NCI-H1048 (cell line): ENCODE data around the gene ADD2.

ENCODE experiments used
- DNase-seq: peaks from one replicate; lab custom pipeline; 2025; lab: John Stamatoyannopoulos, UW

ADD2 gene

DNA sequence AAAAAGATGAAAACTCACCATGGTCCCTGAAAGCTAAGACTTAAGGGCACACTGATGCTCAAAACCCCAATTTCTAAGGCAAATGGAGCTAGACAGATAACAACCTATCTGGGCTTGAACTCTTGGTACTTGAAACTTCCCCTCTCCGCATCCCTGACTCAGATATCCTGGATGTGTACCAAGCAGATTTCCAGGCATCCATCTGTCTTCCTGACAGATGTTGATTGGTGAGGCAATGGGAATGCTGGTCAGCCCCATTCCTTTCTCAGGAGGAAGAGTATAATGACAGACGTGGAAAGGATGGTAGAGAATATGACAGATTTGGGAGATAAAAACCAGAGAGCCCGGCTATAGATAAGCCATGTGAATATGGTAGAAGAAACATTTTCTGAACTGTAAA is 69.2 kb downstream of the ADD2 start:
- DNase-seq = no peak

- no peak for DNase-seq
Measured at GRCh38 chr2:70697603-70698383, 70.2 kb downstream of the ADD2 start.

- no peak for DNase-seq
Measured at GRCh38 chr2:70696142-70696541, 71.9 kb downstream of the ADD2 start.

DNA sequence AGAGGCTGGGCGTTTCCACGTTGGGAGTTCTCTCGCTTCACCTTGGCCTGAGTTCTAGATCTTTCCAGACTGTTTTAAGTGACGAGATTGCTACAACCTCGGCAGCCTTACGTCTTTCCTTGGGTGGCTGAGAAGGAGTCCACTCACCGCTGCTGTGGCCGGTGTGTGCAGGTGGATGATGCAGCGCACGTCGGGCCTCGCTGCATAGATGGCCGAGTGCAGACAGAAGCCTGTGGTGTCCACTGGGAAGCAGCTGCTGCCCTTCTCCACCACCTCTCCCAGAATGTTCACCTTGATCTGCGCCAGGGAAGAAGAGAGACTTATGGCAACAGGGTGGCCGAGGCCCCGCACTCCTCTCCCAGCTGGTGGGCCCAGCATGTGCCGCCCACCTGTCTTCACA is 75.7 kb downstream of the ADD2 start:
- no peak for DNase-seq

DNA sequence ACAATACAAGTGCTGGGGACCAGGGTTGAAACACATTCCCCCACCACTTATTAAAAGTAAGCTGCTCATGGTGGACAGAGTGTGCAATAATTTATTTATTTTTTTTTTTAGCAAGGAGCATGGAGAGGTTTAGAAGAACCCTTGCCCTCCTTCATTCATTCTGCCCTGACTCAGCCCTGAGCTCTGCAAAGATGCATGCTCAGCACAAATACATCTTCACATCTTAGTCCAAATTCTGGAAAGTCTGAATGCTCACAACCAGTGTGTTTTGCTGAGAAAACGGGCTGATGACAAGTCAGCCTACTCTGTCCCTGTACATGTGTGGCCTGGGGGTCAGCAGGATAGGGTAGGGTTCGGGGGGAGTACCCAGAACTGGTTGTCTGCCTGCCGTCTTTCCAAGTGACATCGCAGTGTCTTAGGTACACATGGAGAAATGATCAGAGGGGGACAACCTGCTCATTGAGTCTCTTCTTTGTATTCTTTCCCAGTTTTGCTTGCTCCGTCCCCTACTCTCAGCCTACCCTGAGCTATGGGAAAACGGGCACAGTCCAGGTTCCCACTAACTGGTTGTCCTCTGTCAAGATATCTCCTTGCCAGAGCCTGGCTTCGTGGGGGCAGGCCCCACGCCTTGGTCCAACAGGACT is 76.4 kb downstream of the ADD2 start:
- DNase-seq = no peak

DNA sequence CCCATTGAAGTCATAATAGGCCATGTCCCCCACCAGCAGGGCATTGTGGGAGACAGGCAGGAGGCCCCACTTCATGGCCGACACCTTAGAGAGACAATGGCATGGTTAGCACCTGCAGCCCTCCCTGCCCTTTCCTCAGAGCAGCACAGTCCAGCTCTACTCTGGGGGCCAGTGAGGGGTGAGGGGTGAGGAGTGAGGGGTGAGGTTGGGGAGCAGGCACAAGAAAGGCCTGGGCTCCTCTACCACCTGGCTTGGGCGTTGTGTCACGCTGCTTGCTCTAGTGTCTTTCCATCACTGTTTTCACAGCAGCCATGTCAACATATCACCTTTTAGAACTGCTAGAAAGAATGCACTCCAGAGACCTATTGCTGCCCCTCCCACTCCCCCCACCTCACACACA is 77.2 kb downstream of the ADD2 start:
- no peak for DNase-seq

DNA sequence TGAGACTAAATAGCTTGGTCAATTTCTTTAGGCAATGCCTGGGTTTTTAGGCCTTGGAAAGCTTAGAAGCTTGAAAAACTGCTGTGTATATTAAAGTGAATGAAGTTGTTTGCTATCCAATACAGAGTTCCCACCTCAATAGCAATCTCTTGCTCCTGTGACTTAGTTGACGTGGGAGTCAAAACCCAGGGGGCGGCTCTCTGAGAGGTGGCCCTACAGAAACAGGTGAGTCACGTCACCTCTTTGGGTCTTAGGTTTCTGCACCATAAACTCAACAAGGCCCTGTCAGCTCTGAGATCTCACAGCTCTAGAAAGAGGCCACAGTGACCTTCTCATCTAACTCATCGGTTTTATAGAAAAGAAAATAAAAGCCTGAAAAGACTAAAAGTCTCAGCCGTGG is 79.6 kb downstream of the ADD2 start:
- DNase-seq = no peak

- no peak for DNase-seq
Measured at GRCh38 chr2:70687461-70687795, 80.6 kb downstream of the ADD2 start.

DNA sequence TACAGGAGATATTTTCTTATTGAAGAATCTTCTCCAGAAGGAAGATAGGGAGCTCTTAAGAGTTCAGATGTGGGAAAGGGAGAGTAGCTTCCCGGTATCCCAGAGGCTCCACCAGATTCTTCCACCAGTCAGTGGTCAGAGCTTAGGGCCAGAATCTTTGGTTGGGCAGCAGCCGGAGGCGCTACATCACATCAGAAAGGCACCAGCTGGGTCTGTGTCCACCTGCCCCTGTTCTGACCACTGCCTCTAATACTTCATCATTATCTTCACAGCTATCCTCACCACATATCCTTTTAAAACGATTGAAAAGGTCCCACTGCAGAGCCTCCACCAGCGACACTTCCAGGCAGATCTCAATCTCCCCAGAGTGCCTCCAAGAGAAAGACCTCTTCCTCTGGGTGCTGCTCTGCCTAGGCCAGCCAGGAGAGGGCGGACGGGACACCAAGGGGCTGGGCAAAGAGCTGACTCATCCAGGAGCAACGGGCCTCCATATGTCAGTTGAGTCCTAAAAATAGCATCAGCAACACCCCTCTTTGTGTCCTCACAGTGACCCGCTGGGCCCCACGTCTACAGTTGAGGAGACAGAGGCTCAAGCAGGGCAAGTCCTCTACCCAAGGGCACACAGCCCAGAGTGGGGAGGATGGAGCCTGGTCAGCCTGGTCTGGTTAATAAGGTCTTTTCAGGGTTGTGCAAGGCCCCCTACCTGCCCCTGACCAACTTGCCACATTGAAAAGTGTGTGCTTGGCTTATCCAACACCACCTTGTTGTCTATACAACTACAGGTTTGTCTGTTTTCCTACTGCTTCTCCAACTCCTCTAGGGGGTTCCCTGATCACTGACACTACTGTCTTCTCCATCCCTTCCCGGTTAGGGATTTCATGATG is 81.2 kb downstream of the ADD2 start:
- DNase-seq = no peak

- DNase-seq = no peak
Measured at GRCh38 chr2:70685771-70686171, 82.2 kb downstream of the ADD2 start.

GRCh38 chr2:70684846-70685622 is 83.0 kb downstream of the ADD2 start:
- no peak for DNase-seq

GRCh38 chr2:70683455-70683854 is 84.5 kb downstream of the ADD2 start:
- DNase-seq = no peak

- DNase-seq = no peak
Measured at GRCh38 chr2:70680735-70681134, 87.3 kb downstream of the ADD2 start.

DNA sequence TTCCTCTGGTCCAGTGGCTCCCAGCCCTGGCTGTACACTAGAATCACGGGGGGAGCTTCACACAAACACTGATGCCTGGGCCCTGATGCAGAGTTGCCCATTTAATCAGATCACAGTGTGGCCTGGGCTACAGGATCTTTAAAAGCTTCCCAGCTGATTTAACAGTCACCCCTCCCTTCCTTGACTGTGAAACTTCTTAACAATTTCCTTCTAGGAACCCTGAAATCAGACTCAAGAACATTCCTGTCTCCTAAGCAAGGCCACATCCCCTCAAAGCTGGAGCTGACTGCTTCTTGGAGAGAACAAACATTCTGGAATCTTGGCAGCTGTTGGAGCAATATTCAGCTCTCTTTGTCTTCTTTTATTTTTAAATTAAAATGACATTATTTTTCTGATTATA is 88.7 kb downstream of the ADD2 start:
- DNase-seq = no peak

DNA sequence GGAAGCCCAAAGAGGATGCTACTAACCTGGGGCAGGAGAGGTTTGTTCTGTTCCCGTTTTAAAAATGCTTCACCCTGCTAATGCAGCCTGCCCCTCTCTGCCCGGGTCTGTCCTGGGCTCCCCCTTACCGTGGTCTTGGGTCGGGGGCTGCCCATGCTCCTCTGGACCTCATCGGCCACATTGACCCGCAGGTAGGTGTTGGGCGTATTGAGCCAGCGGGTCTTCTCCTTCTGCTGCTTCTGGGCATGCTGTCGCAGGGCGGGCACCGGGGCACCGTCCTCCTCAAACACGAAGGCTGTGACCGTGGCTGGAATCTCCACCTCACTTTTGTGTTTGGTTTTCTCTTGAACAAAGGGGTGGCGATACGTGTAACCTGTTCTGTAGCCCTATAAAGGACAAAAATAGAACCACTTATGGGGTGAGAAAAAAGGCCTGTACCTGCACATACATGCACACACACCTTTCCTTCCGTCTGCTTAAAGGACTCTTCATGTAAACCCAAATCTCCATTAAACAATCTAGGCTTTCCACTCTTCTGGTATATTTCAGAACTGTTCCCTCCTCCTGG is 89.3 kb downstream of the ADD2 start:
- no peak for DNase-seq

DNA sequence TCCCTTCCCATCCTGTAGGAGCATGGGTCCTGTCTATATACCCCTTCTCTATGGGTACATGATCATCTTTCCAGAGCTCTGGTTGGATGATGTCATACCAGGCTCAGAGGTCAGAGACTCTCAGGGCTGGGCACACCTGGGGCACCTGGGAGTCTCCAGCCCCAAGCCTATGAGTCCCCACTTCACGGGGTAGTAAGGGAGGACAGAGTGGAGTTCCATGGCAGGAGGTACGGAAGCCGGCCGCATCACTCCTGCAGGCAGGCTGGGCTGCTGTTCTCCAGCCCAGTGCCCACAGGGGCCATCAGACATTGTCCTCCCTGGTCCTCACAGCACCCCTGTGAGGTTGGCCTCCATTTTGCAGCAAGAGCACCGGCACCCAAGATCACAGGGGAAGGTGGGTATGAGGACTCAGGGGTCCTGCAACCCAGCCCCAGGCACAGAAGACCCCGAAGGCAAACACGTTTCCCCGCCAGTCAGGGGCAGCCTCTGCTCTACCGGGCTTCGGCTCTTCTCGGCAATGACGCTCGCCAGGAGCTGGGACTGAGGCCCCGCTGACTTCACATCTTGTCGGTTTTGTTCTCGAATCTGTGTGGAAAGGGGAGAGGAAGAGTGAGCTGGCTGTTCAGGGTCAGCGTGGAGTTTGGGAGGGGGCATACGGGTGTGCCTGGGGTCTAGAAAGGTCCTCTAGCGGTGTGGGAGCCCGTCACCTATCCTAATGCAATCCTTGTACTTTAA is 91.5 kb downstream of the ADD2 start:
- no peak for DNase-seq

GRCh38 chr2:70675862-70676261 is 92.1 kb downstream of the ADD2 start:
- DNase-seq = no peak

GRCh38 chr2:70674636-70675430 is 93.2 kb downstream of the ADD2 start:
- DNase-seq = no peak

- DNase-seq = no peak
Measured at GRCh38 chr2:70673041-70673647, 94.9 kb downstream of the ADD2 start.
